Measurements from ENCODE around the gene KIAA1549. TPM values are rescaled to one million over a fixed set of nuclear protein-coding genes. Genes with fewer than 3 reads are reported as not detected.

Gene KIAA1549
- total and polyA plus RNA-seq, 9 of the 15 experiments (the other 6 are each of a cell fraction or from before 2014, with no cell fraction given): 0.01 to 0.29 (median 0.07) TPM

- TF ChIP-seq ZNF740 (CRISPR knock-in tag; IDR thresholded peaks at IDR 0.05) (no peak), ZNF740 (tag; IDR thresholded peaks at IDR 0.05) (no peak), CTCF (IDR thresholded peaks at IDR 0.05 in 2 of 3, conservative IDR thresholded peaks at IDR 0.05 in 1 of 3; ENCODE audit: insufficient read depth in 2 of 3, low read depth in 1 of 3, low read length in 3 of 3) (peak; percentile 33 to 46 (median 44)), EP300 (IDR thresholded peaks at IDR 0.05; ENCODE audit: low read length) (no peak), YY1 (IDR thresholded peaks at IDR 0.05; ENCODE audit: borderline replicate concordance in 1 of 3, control insufficient read depth in 1 of 3, extremely low read depth in 1 of 3, insufficient read depth in 3 of 3, insufficient read length in 1 of 3, insufficient replicate concordance in 2 of 3, low read depth in 1 of 3, low read length in 2 of 3) (no peak), ARHGAP35 (IDR thresholded peaks at IDR 0.05; ENCODE audit: partially characterized antibody) (no peak), PTRF (tag; IDR thresholded peaks at IDR 0.05) (no peak)
Observed at GRCh38 chr7:138835087-138835486, 146.1 kb downstream of the KIAA1549 start (continued).

- Histone ChIP-seq H3K4me1 (replicated peaks in 1 of 2; ENCODE audit: control insufficient read depth in 2 of 2, insufficient read depth in 2 of 2, low read length in 2 of 2) (peaks cover 0 to 6% of the 10 kb centered on the region in 2 experiments; a peak in 2 of 5 replicates), H2AFZ (ENCODE audit: low read depth, low read length) (no peak overlapping the region), H3K4me3 (no peak overlapping the region), H3K9ac (ENCODE audit: insufficient read depth in 1 of 2, low read depth in 2 of 2, low read length in 2 of 2) (no peak overlapping the region), H3K79me2 (ENCODE audit: control insufficient read depth, insufficient read depth, low read length) (no peaks in the 10 kb centered on the region), H3K36me3 (ENCODE audit: control insufficient read depth, insufficient read depth, low read length) (no peaks in the 10 kb centered on the region), H3K27me3 (ENCODE audit: control insufficient read depth in 2 of 2, insufficient read depth in 2 of 2, low read length in 2 of 2) (peaks cover 84 to 85% of the 10 kb centered on the region in 2 experiments), H3K27ac (ENCODE audit: extremely low read depth, low read depth, low read length) (no peak overlapping the region), H3K9me3 (replicated peaks; ENCODE audit: control insufficient read depth, insufficient read depth, low read depth, low read length) (no peaks in the 10 kb centered on the region), H4K20me1 (replicated peaks; ENCODE audit: control insufficient read depth, insufficient read depth, low read length) (no peaks in the 10 kb centered on the region; the same call in 1 of the 2 replicates), H3K9me1 (ENCODE audit: control insufficient read depth, insufficient read depth, low read length) (no peaks in the 10 kb centered on the region), H3K4me2 (ENCODE audit: insufficient read depth, low read length) (no peak overlapping the region)
- WGBS (ENCODE audit: insufficient coverage, low coverage, missing lambda C conversion rate): 2% methylated on average over 9 of the region's 9 CpGs
- no TSS peak for BruUV-seq (replicated peaks)
- DNase-seq (ENCODE audit: extremely low read depth in 1 of 4, low spot score in 3 of 4) (no peak), ATAC-seq (no peak), FAIRE-seq (no peak)
- intact Hi-C loops (cut with micrococcal nuclease): no loop called here
- ChIA-PET POLR2A (no interaction called here), CTCF (ENCODE audit: low intra/inter-chr PET ratio) (no interaction called here)
- in situ Hi-C loops (cut with MboI): no loop called here
- TF ChIP-seq THRAP3 (IDR thresholded peaks at IDR 0.05; ENCODE audit: borderline replicate concordance) (no peak), ZNF639 (CRISPR knock-in tag; conservative IDR thresholded peaks at IDR 0.05 in 1 of 2, IDR thresholded peaks at IDR 0.05 in 1 of 2) (no peak), TCF3 (CRISPR knock-in tag; IDR thresholded peaks at IDR 0.05) (no peak), PREB (CRISPR knock-in tag; IDR thresholded peaks at IDR 0.05) (no peak), BRD9 (IDR thresholded peaks at IDR 0.05; ENCODE audit: low read depth, partially characterized antibody) (no peak), TFAP4 (CRISPR knock-in tag; IDR thresholded peaks at IDR 0.05; ENCODE audit: borderline replicate concordance) (no peak)
Observed at GRCh38 chr7:138834583-138834982, 146.6 kb downstream of the KIAA1549 start.
